NCI-H510A treated with DMSO at 0.1 percent for 48 hours (cell line): ENCODE measurements around the gene RCAN2.

Experiments used
- DNase-seq: peaks from one replicate; lab custom pipeline; 2025; lab: John Stamatoyannopoulos, UW

RCAN2 gene

DNA sequence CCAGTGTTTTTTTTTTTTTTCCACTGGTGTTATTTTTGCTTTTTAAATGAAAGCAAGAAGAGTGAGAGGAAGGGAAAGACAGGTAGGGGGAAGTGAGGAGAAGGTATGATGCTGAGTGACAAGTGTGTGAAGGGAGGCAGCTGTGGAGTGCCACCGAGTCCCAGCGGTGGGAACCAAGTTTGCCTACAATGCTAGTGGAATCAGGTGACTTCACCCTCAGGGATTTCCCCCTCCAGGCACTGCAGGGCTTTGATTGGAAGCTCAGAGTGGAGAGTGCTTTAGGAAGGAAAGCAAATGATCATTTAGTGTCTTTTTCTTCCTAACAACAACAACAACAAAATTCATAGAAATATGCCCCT is 200.0 kb downstream of the RCAN2 start:
- DNase-seq = no peak

DNA sequence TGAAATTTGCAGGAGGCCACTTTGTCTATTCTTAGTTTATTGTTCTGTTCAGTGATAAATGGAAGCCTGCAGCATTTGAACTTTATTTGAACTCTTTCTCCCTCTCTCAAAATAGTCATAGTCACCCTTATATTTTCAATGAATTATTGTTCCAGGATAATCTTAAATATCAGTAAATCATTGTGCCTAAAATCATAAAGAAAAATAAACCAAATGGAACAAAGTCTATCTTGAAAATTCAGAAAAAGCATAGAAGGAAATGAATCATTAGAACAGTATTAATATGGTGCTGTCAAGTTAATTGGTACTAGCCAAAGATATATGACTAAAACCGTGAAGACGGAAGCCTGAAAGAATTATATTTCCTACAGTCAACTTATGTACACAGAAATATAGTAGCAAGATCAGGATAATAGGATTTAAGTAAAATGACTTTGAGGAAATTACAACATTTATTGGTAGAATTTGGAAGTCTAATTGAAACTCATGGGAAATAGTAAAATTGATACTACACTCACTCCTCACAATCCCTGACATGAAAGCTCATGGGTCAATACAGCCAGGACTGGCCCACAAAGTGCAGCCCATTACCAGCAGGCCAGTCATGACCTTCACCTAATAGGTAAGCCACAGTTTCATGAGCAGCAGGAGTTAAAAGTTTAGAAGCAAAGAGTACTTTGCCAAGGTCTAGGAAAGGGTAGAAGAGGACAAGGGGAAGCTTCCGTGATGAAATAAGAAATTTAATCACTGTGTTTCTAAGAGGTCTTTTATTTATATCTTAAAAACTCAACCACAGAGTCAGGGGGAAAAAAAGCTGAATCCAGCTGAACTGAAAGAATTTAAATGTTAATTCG is 200.6 kb downstream of the RCAN2 start:
- DNase-seq = no peak

DNA sequence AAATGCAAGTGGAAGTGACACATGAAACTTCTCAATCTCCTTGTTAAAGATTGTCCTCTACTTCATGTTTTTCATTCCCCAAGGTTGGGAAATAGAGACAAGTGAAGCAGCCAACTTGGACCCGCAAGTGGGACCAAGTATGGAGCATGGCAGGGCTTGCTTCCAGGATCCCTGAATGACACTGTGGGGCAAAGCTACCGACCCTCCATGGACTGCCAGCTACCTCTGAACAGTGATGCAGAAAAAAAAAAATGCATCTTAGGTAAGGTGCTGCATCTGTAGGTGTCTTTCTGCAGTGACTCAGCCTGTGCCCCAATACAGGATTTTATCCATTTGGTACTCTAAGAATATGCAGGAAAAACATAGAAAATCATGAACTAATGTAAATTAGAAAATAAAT is 201.4 kb downstream of the RCAN2 start:
- DNase-seq = no peak

DNA sequence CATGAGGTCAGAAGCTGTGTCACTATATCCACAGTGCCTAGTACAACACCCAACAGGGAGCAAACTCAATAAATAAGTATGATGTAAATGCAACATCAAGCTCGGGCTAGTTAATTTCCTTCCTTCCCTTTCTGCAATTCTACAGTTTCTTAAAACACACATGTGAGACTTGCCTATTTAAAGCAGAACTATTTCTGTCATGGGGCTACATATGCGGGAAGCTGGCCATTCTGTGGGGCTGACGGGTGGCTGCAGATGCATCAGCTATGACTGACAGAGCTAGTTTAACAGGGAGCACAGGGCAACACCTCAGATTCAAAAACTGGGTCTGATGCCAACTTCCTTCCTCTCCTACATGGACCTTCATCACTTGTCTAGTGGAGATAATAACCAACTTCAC is 202.4 kb downstream of the RCAN2 start:
- DNase-seq = no peak

DNA sequence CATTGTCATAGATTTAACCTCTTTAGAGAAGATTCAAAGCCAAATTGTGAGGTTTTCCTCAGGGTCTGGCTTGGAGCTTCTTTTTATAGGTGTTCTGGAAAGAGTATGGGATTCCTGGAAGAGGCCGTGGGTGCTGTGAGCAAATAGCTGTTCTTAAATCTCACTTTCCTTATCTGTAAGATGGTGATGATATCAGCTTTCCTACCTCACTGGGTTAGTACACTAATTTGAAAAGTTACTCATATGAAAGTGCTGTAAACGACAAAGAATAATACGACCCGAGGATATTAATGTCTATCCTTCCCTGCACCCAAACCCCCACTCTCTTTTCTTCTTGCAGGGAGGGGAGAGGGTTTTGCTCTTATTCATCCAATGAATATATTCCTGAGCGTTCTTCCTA is 203.6 kb downstream of the RCAN2 start:
- DNase-seq = no peak

DNA sequence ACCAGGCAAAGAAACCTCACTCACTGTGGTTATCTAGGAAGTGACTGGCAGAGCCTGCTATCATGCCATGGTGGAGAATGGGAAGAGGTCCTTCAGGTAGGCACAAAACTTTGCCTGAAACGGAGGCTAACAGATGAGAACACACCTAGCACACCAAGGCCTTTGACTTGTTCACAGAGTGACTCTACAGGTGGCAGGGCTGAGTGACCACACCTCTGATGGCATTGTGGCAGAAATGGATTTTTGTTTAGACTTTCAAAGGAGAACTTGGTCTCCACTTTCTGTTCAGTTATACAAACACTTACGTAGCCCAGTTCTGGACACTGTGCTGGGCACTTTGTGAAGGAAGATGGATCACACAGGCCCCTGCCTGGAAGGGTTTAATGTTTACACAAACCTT is 204.2 kb downstream of the RCAN2 start:
- DNase-seq = no peak

DNA sequence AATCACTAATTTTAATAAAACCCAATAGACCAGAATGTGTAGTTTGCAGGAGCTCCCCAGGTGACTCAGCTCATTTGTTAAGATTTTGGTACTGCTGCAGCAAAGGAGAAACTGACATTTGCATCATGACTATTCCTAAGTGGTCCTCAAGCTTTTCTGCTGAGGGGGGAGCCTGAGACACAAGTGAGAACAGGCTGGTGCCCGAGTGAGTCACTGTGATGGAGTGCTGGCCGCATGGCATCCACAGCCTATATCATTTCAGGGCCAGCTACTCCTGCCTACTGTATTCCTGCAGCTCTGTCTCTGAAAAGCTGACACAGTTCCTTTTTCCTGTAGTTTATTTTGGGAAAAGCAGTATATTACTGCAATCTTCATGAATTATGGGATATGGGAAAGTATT is 206.8 kb downstream of the RCAN2 start:
- no peak for DNase-seq

DNA sequence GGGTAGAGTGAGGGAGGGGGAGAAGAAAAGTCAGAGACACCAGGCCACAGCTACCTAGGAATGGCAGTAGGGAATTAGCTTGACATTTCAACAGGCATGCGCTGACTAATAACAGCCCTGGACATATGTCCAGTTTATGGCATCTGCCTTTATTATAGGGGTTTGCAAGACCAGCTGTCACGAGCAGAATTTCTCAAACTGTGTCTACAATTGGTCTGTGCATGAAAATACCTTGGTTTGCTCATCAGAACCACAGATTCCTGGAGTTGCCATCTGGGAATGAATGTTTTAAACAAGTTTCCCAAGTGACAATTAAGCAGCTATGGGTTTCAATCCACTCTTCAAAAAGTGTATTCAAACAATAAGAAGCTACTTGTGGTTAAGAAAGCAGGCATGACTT is 210.1 kb downstream of the RCAN2 start:
- no peak for DNase-seq

DNA sequence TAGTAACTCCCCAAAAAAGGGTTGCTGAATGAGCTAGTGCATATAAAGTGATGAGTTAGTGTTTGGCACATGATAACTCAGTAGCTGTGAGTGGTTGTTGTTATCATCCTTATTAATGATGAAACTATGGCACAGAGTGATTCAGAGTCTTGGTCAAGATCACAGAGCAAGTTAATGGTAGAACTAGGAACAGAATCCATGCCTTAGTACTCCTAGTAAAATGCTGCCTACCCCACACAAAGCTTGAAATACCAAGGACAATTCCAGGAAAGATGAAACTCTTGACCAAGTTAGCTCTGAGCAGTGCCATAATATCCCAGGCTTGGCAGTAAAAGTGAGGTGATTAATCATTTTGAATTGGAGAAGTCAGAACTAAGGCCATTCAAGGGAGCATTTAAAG is 211.4 kb downstream of the RCAN2 start:
- DNase-seq = no peak

DNA sequence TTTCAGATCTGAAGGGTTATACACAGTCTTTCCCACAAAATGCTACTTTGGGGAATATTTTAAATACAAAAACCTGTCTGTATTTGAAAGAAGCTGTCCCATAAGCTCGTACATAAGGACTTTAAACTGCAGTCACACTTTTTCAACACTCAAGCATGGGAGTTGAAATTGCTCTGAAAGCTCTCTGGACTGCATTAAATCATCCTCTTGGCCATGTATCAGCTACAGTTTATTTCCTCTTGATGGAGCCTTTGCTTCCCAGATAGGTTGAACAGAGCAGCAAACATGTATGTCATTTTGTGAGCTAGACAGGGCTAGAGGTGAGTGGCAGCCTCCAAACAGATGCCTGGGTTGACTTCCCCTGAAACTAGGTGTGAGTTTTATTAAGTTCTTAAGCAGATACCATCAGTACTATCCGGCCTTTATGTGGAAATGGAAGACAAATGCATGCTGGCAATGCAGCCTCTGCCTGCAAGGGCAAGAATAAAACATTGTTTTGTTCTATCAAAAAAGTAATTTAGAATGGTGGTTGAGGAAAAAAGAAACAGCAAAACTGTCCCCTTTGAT is 214.6 kb downstream of the RCAN2 start:
- no peak for DNase-seq

DNA sequence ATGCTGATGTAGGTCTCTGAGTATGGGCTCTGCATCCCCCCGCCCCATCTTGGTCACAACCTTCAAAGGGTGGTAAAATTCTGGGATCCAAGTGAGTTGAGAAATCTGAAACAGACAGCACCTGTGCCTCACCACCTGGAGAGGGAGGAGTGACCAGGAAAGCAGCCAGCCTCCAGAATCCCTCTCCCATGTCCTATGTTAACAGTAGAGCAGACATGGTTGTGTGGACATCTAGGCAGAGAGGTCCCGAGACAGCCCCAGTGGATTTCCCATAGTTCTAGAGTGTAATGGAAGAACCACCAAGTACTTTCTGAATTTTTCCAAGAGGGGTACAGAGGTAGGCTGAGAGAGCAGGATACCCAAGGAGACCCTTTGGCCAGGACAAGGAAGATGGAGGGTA is 216.7 kb downstream of the RCAN2 start:
- DNase-seq = no peak

DNA sequence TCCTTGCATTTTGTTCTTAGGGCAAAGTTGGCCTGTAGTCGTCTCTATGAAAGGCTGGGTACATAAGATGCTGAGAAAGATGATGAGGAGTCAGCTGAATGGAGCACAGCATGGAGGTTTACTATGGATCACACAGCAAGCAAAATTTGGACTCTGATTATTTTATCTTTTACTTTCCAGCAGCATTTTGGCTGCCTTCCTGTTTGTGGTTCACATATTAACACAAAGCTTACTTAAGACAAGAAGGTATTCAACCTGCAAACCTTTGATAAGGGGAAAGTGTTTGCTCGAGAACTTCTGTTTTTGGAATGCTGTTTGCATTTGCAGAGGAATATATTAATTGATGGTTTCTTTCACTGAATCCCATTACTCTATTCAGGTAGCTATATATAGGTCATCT is 217.3 kb downstream of the RCAN2 start:
- DNase-seq = no peak

DNA sequence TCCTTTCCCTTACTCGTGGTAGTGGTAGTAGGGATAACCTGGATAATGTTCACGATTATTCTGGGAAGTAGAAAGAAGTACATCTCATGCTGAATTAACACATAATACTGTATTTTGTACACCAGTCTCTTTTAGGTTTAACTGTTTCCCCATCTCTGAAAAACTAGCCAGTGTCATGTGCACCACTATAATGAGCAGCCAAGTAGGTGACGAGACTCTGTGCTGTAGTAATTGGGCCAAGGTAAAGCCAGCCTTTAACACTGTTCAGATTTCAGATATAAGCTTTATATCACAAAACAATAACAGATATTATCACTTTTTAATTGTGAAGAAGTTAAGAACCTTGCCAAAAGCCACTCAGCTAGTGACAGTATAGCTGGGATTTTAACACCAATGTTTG is 219.5 kb downstream of the RCAN2 start:
- no peak for DNase-seq

DNA sequence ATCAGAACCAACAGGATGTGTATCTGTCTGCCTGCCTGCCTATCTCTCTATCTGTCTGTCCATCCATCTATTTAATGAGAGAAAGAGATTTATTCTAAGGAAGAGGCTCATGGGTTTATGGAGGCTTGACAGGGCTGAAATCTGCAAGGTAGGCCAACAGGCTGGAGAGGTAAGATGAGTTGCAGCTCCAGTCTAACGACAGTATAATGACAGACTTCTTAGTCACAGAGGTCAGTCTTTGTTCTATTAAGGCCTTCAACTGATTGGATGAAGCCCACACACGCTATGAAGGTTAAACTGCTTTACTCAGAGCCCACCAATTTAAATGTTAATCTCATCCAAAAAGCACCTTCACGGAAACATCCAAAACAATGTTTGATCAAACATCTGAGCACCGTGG is 220.1 kb downstream of the RCAN2 start:
- DNase-seq = no peak

DNA sequence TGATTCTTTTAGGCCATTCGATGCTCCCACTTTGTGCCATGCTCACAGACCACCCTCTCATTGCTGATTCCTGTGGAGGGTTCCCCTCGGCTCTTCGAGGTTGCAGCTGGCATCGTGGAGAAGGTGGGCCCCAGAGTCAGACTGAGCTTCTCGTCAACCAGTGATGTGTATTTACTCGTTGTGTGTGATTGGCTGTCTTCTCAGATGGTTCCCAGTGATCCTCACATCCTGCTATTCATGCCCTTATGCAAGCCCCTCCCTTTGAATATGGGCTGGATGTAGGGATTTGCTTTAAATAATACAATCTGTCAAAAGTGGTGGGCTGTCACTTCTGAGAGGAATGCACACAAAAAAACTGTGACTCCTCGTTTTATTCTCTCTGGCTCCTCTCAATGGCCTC is 220.9 kb downstream of the RCAN2 start:
- DNase-seq = no peak

DNA sequence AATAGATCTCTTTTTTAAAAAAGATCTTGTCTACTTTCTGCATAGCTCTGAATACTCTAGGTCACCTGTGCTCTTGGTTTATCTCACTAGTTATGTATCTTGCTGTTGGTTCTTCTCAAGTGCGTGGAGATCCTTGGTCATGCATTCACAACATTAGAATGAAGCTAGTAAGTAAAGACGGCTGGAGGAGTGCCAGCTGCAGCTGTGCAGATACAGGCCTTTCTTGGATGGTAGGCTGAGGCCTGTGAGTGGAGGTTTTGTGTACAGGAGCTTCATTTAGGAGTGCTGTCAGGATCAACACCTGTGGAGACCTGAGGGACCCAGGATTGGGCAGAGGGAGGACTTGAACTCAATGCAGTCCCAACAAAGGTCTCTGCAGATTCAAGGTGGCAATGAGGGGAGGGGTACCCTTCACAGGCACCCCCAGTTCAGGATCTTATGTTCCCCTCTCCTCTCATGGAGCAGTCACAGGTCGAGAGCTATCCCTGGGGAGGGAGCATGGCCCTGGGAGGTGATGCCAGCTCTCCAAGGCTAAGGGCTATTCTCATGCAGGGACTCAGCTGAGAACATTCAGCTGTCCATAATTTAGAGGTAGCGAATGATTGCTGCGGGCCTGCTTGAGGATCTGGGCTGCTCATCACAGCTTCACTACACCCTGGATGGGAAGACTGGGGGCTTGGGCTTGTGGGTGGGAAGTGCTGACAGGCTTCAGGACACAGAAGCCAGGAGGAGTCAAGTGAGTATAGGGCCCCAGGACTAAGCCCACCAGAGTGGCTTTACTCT is 221.6 kb downstream of the RCAN2 start:
- DNase-seq = peak; percentile 74

DNA sequence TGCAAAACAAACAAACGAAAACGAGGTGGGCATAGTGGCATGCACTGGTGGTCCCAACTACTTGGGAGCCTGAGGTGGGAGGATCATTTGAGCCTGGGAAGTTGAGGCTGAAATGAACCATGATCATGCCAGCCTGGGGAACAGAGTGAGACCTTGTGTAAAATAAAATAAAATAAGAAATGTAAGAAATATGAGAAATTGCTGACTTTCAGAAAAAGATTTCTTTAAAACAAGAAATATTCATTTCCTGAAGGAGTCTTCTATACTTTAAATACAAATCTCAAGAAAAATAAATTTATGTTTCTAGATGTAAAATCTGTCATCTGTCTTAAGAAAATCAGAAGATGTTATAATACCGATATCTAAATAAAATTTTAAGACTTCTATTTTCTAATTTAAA is 223.7 kb downstream of the RCAN2 start:
- no peak for DNase-seq

DNA sequence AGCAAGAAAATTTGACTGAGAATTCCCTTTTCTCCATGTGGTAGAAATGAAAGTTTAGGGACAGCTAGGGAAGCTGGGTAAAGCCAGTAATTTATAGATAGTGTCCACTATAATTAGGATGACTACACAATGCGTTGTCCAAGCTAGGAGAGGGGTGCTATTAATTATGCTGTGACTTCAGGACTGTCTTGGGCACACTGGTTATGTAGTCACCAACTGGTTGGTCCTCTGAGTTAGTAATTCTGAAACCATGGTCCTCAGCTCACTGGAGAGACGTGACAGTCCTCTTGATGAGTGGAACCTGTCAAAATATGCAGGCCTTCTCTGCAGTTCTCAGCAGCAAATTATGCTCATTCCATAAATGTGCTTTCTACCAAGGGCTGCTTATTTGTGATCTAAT is 225.9 kb downstream of the RCAN2 start:
- no peak for DNase-seq

DNA sequence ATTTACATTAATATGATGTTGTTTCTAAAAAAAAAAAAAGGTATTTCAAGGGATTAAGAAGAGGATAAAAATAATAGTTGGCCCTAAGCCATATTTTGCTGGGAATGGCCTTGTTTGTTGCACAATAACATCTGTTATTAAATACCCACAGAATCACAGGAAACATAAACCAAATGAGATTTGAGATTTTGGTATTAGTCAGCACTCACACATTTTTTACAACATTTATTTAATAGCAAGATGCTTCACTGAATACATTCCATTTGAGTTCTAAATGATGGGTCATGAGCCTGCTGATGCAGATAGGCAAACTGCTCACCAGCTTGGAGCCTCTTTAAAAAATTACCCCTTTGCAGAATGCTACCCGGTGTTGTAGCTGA is 227.6 kb downstream of the RCAN2 start:
- no peak for DNase-seq

DNA sequence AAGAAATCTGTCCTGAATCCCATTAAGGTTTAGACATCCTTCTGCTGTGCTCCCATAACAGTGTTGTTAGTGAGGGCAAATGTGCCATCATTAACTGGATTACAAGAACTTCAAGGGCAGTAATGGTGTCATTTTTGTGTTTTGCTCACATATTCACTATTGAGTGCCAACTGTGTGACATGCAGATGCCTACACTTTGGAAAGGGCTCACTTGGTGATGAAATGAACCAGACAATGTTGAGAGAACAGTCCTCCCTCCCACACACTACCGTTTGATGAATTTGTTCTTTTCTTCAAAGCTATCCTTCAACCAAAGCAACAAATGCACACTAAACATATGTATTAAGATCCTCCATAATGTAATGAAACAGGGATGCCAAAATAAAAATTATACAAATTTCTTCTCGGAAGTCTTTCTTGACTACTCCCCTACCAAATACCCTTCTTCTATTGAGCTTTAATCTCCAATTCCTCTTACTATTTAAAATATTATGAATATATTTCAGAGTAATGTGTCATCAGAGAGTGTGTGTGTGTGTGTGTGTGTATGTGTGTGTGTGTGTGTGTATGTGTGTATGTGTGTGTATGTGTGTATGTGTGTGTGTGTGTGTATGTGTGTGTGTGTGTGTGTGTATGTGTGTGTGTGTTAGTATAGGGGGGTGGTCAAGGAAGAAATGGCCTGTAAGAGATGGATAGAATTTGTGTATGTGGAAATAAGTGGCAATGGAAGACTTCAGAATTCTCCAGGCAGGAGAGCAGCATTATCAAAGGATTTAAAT is 228.1 kb downstream of the RCAN2 start:
- no peak for DNase-seq

DNA sequence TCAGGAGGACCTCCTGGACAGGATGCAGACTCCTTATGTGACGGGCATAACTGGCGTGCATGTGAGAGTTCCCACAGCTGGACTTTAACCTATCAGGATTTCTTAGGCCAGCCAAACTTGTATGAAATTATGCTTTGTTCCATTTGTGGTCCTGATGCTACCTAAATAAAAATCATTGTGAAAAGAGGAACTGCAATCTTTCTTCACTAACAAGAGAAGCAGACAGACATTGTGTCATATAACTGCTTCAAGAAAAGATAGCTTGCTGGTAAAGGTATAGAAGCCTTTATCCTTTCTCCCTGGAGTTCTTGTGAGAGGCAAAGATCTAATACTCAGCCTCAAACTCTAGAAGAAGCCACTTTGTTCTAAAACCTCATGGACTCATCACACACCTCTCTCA is 233.0 kb downstream of the RCAN2 start:
- no peak for DNase-seq

DNA sequence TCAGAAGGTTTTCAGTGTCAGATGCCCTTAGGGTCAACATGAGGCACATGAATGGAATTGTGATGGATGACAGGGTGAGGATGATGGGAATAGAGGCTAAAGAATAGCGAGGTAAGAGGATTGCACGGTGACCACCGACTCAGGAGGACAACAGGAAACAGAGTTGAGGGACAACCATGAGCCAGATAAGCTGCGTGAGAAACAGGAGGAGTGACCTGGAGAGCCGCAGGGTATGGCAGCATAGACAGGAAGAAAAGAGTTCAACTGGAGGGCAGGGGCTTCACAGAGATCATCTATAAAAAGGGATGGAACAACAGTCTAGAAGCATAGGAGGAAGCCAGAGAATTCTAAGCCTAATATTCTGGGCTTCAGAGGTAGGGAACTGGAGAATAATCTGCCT is 235.7 kb downstream of the RCAN2 start:
- no peak for DNase-seq

DNA sequence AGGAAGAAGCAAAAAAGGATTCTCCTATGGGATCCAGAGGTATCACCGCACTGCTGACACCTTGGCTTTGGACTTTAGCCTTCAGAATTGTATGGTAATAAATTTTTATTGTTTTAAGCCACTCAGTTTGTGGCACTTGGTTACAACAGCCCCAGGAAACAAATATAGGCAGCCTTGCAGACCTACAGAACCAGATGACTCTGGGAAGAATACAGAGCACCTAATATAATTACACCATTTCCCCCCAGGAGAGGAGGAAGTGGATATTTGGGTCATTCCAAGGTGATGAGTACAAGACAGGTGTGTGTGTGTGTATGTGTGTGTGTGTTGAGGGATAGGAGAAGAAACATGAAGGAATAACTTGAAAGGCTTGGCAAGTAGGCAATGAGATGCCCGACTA is 236.3 kb downstream of the RCAN2 start:
- DNase-seq = no peak
